Astrocyte (in vitro differentiated cells and primary cell): ENCODE data around the gene VPS72.

Experiments
- CTCF ChIP-seq: IDR thresholded peaks from 2 replicates; pipeline ENCODE4 v1.5.1; 2011; ENCODE audit warnings: low read depth, mild to moderate bottlenecking, inconsistent platforms, low read length, moderate library complexity; ENCODE audit not compliant: insufficient read depth
- EZH2 ChIP-seq: IDR thresholded peaks from 2 replicates; pipeline ENCODE4 v1.6.1; 2012; ENCODE audit warnings: mild to moderate bottlenecking, low read length, inconsistent platforms; ENCODE audit not compliant: insufficient read depth

GRCh38 chr1:151145304-151146071 lies 44.5 kb downstream of the VPS72 start:
- TF ChIP-seq CTCF (no peak), EZH2 (peak; percentile 35)
